Esophagus (tissue), 2 donors: Measurements from ENCODE around the gene ATG14. TPM values are rescaled to one million over a fixed set of nuclear protein-coding genes. Genes with fewer than 3 reads are reported as not detected.
"Not testable (repeated sequence)": the region's sequence is repeated elsewhere in the genome, so short reads cannot be mapped to it uniquely, and the experiment has no call there.

Experiments used
- H3K27ac ChIP-seq, 2 donors: one replicate each; pipeline ENCODE4 v1.5.1; 2013; ENCODE audit warnings: low read depth in 2 of 2, mild to moderate bottlenecking in 2 of 2, inconsistent platforms in 1 of 2, low read length in 1 of 2, moderate library complexity in 1 of 2
- H3K27me3 ChIP-seq, 2 donors: one replicate each; pipeline ENCODE4 v1.6.1; 2013; ENCODE audit warnings: low read length in 2 of 2, control low read depth in 1 of 2, mild to moderate bottlenecking in 1 of 2; ENCODE audit not compliant: insufficient read depth in 2 of 2, control insufficient read depth in 1 of 2
- H3K36me3 ChIP-seq, 2 donors: one replicate each; pipeline ENCODE4 v1.6.1; 2013; ENCODE audit warnings: low read length in 1 of 2; ENCODE audit not compliant: control insufficient read depth in 2 of 2, insufficient read depth in 2 of 2
- H3K4me1 ChIP-seq, 2 donors: one replicate each; pipeline ENCODE4 v1.6.1; 2013; ENCODE audit warnings: low read length in 1 of 2; ENCODE audit not compliant: control insufficient read depth in 2 of 2, insufficient read depth in 2 of 2
- H3K4me3 ChIP-seq, 2 donors: one replicate each; pipeline ENCODE4 v1.5.1; 2013; ENCODE audit warnings: low read length in 2 of 2, mild to moderate bottlenecking in 2 of 2, low read depth in 1 of 2, moderate library complexity in 1 of 2
- H3K9me3 ChIP-seq, 2 donors: one replicate each; pipeline ENCODE4 v1.6.1; 2013; ENCODE audit warnings: mild to moderate bottlenecking in 2 of 2, low read depth in 1 of 2, low read length in 1 of 2, moderate library complexity in 1 of 2; ENCODE audit not compliant: control insufficient read depth in 2 of 2, insufficient read depth in 1 of 2
- WGBS, 2 donors: extraction: QIAGEN DNeasy Blood & Tissue Kit; methylation state at CpG; one replicate each; pipeline ENCODE4 v1.1.7; 2013; 5-methylcytosine and 5-hydroxymethylcytosine counted together
- polyA plus RNA-seq, 2 donors: library from polyadenylated mRNA; stranded (reverse); fragments of 200-250 nt; gene quantifications; one replicate each; pipeline ENCODE4 v1.2.3, GENCODE V29; 2013
- donor health status: healthy with polysubstance abuse.
- donor health status: Bipolar disorder and iron deficiency.

The ATG14 gene
- polyA plus RNA-seq, 2 donors = 4.2 to 5.8 TPM

DNA sequence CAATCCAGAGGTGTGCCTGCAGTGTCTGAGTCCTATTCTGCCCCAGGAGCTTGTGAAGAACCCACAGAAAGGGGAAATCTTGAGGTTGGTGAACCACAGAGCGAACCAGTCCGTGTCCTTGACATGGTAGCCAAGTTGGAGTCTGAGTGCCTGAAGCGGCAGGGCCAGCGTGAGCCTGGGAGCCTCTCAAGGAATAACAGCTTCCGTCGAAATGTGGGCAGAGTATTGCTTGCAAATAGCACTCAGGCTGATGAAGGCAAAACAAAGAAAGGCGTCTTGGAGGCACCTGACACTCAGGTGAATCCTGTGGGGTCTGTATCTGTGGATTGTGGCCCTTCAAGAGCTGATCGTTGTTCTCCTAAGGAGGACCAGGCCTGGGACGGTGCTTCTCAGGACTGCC, 60.5 kb downstream of the ATG14 start:
- peaks cover 0 to 3% of the 10 kb centered on the region in 2 donors for H3K4me1 ChIP-seq
- H3K27me3 ChIP-seq = no peaks in the 10 kb centered on the region
- H3K27ac ChIP-seq = no peak overlapping the region
- 93 to 95% methylated on average over 9 of the region's 9 CpGs for WGBS, 2 donors
- no peaks in the 10 kb centered on the region for H3K9me3 ChIP-seq
- H3K4me3 ChIP-seq = no peak overlapping the region
- H3K36me3 ChIP-seq = peaks cover 0 to 26% of the 10 kb centered on the region in 2 donors

DNA sequence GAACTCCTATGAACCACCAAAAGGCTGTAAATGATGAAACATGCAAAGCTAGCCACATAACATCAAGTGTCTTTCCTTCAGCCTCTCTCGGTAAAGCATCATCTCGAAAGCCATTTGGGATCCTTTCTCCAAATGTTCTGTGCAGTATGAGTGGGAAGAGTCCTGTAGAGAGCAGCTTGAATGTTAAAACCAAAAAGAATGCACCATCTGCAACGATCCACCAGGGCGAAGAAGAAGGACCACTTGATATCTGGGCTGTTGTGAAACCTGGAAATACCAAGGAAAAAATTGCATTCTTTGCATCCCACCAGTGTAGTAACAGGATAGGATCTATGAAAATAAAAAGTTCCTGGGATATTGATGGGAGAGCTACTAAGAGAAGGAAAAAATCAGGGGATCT, 61.2 kb downstream of the ATG14 start:
- H3K4me3 ChIP-seq = no peak overlapping the region
- WGBS, 2 donors = 95 to 97% methylated on average over 4 of the region's 4 CpGs
- H3K27me3 ChIP-seq = no peaks in the 10 kb centered on the region
- H3K4me1 ChIP-seq = peaks cover 0 to 3% of the 10 kb centered on the region in 2 donors
- no peak overlapping the region for H3K27ac ChIP-seq
- no peaks in the 10 kb centered on the region for H3K9me3 ChIP-seq
- peaks cover 0 to 20% of the 10 kb centered on the region in 2 donors for H3K36me3 ChIP-seq

DNA sequence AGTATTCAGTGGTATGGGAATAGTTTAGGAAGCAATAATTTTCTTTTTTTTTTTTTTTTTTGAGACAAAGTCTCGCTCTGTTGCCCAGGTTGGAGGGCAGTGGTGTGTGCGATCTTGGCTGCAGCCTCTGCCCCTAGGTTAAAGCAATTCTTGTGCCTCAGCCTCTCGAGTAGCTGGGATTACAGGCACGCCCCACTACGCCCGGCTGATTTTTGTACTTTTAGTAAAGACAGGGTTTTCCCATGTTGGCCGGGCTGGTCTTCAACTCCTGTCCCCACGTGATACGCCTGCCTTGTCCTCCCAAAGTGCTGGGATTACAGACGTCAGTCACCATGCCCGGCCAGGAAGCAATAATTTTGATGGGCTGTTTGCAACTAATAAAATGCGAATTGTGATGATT, 62.1 kb downstream of the ATG14 start:
- Histone ChIP-seq H3K4me3 (no peak overlapping the region), H3K27ac (no peak overlapping the region), H3K36me3 (peaks cover 0 to 18% of the 10 kb centered on the region in 2 donors), H3K4me1 (peaks cover 0 to 3% of the 10 kb centered on the region in 2 donors), H3K9me3 (no peaks in the 10 kb centered on the region), H3K27me3 (no peaks in the 10 kb centered on the region)
- 59 to 65% methylated on average over 12 of the region's 12 CpGs for WGBS, 2 donors

DNA sequence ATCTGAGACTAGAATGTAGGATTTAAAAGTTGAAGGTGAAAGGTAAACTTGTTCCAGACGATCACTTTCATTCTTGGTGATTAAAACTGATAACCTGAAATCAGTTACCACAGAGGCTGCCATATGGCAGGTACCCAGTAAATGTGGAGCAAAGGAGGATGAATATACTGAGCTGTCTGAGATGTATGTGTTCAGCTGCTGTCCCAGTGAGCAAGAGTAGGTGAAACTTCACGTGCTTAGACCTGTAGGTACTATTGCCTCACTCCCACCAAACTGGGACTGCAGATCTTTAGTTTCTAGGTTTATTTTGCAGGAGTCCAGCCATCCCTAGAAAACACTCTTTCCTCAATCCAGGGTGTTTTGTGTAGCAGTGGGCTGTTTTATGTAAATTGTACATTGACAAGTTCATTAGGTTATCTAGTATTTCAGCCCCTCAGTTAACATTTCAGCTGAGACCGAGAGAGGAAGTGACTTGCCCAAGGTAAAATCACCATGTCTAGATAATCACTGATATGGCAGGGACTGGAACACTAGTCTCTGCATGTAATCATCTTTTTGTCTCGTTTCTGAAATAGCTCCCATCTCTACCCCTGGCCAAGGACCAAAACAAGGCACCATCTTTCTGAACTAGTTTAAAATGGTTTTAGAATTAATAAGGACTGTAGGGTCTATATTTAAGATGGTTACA, 62.7 kb downstream of the ATG14 start:
- Histone ChIP-seq H3K27me3 (no peaks in the 10 kb centered on the region), H3K36me3 (peaks cover 0 to 18% of the 10 kb centered on the region in 2 donors), H3K9me3 (no peaks in the 10 kb centered on the region), H3K4me1 (no peaks in the 10 kb centered on the region), H3K4me3 (no peak overlapping the region), H3K27ac (no peak overlapping the region)
- 44 to 46% methylated on average over 4 of the region's 4 CpGs for WGBS, 2 donors

DNA sequence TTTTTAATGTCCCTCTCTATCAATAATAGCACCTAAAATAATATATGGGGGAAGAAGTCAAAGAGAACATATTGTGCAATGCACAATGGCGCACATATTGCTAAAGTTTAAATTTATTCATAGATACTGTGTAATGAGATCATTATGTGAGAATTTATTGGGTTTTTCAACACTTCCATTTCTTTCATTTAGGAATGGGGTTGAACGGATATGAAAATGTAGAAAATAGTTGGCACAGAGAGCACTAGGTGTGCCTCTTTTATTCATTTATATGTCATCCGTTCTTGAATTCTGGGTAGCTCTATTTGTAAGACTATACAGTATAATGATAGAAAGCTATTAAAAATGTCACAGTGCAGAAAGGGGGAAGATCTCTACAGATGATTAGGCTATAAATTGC, 63.9 kb downstream of the ATG14 start:
- Histone ChIP-seq H3K4me1 (no peaks in the 10 kb centered on the region), H3K36me3 (peaks cover 0 to 16% of the 10 kb centered on the region in 2 donors)
- 75 to 85% methylated on average over 3 of the region's 3 CpGs for WGBS, 2 donors

DNA sequence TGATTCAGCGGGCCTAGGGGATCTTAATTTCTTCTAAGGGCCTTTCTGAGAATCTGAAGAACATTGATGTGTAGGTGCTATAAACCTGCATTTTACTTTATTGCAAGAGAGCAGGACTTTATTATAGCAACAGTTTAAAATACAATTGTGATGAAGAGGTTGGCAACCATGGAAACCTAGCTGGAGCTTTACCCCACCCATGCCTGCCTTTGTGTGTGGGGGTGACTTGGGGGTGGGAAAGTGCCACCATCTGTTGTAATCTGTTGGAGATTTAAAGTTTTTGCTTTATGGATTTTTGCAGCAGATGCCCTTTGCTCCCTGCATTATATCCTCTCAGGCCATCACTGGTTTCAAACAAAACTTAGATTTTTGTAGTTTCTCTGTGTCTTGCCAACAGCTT, 64.6 kb downstream of the ATG14 start:
- Histone ChIP-seq H3K9me3 (no peaks in the 10 kb centered on the region), H3K4me3 (no peak overlapping the region), H3K27ac (no peak overlapping the region), H3K4me1 (no peaks in the 10 kb centered on the region), H3K27me3 (no peaks in the 10 kb centered on the region), H3K36me3 (peaks cover 0 to 13% of the 10 kb centered on the region in 2 donors)
- WGBS, 2 donors = 93 to 99% methylated on average over 1 of the region's 1 CpG

More for the DNA sequence above, 63.9 kb downstream of the ATG14 start:
- Histone ChIP-seq H3K27me3 (no peaks in the 10 kb centered on the region), H3K4me3 (no peak overlapping the region), H3K9me3 (no peaks in the 10 kb centered on the region), H3K27ac (no peak overlapping the region)

DNA sequence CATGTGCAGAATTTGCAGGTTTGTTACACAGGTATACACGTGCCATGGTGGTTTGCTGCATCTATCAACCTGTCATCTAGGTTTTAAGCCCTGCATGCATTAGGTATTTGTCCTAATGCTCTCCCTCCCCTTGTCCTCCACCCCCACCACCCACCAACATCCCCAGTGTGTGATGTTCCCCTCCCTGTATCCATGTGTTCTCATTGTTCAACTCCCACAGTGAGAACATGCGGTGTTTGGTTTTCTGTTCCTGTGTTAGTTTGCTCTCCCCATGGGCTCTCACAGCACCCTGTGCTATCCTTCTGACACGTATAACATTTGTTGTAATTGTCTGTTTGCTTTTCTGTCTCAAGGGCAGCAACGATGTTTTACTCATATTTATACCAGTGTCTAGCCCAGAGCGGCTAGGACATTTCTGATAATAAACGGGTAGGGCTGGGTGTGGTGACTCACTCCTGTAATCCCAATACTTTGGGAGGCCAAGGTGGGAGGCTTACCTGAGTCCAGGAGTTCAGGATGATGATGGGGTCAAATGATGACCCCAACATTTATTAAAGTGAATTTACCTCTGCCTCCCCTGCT, 67.0 kb downstream of the ATG14 start:
- H3K4me1 ChIP-seq, H3K36me3 ChIP-seq, H3K4me3 ChIP-seq, H3K27ac ChIP-seq, H3K9me3 ChIP-seq, H3K27me3 ChIP-seq: not testable (repeated sequence)
- WGBS, 2 donors = 59 to 79% methylated on average over 6 of the region's 6 CpGs

DNA sequence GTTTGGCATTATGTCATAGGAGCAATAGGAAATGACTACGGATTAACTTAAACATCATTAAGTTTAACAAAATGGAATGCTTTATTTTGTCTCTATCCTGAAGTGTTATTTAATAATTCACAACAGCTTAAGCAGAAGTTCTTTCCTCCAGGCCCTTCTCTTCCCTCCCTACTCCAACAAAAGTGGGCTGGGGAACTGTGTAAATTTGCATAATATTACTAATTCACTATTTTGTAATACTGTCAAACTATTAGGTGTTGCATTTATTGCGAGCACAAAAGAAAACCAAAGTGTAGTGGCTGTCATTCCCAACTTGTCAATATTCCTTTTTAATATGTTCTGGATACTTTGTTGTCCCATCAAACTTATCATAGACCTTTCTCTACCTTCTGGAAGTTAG, 69.8 kb downstream of the ATG14 start:
- Histone ChIP-seq H3K4me3 (no peak overlapping the region), H3K27me3 (no peaks in the 10 kb centered on the region), H3K27ac (no peak overlapping the region), H3K36me3 (no peaks in the 10 kb centered on the region), H3K9me3 (no peaks in the 10 kb centered on the region), H3K4me1 (peaks cover 3 to 8% of the 10 kb centered on the region in 2 donors)
- 86 to 87% methylated on average over 2 of the region's 2 CpGs for WGBS, 2 donors

DNA sequence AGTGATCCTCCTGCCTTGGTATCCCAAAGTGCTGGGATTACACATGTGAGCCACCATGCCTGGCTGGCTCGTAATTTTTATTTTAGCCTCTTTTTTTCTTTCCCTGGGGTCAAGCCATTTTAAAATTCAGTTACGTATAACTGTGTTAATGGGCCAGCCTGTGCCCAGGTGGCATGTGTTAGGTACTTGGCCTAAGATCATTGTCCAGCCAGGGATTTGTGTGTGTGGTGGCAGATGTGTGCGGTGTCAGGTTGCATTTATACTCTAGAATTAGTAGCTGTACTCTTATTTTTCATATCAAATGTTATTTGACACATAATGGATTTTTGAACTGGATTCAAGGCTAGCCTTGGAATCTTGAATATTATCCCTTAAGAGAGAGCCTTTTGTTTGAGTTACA, 71.1 kb downstream of the ATG14 start:
- Histone ChIP-seq H3K27me3 (no peaks in the 10 kb centered on the region), H3K36me3 (no peaks in the 10 kb centered on the region), H3K4me1 (peaks cover 3 to 8% of the 10 kb centered on the region in 2 donors), H3K4me3 (no peak overlapping the region), H3K27ac (no peak overlapping the region), H3K9me3 (no peaks in the 10 kb centered on the region)
- 86 to 99% methylated on average over 3 of the region's 3 CpGs for WGBS, 2 donors

DNA sequence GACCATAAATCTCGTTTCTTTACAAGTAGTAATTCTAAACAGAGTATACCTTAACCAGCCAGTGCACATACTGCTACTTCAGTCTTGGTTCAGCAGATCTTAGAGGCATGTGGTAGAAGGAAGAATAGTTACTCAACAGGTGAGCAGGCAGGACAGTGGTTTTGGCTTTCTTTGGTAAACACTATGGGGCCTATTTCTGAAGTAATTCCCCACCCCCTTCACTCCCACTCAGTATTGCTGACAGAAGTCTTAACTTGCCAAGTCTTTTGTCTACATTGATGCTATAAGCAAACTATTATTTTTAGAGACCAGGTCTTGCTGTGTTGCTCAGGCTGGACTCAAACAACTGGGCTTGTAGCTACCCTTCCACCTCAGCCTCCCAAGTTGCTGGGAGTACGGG, 71.9 kb downstream of the ATG14 start:
- H3K4me1 ChIP-seq = peaks cover 3 to 8% of the 10 kb centered on the region in 2 donors
- H3K27me3 ChIP-seq = no peaks in the 10 kb centered on the region
- no peaks in the 10 kb centered on the region for H3K9me3 ChIP-seq
- H3K27ac ChIP-seq = peak overlapping the region; percentile 31 to 35
- H3K4me3 ChIP-seq = no peak overlapping the region
- WGBS, 2 donors = 47 to 48% methylated on average over 2 of the region's 2 CpGs
- H3K36me3 ChIP-seq = no peaks in the 10 kb centered on the region
